Measurements from ENCODE around the gene PLIN1.
A peak's percentile ranks its signal among the peaks of the same experiment; 100 is the strongest.
"Not testable (repeated sequence)": the region's sequence is repeated elsewhere in the genome, so short reads cannot be mapped to it uniquely, and the experiment has no call there.

Gene PLIN1, protein sequence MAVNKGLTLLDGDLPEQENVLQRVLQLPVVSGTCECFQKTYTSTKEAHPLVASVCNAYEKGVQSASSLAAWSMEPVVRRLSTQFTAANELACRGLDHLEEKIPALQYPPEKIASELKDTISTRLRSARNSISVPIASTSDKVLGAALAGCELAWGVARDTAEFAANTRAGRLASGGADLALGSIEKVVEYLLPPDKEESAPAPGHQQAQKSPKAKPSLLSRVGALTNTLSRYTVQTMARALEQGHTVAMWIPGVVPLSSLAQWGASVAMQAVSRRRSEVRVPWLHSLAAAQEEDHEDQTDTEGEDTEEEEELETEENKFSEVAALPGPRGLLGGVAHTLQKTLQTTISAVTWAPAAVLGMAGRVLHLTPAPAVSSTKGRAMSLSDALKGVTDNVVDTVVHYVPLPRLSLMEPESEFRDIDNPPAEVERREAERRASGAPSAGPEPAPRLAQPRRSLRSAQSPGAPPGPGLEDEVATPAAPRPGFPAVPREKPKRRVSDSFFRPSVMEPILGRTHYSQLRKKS

DNA sequence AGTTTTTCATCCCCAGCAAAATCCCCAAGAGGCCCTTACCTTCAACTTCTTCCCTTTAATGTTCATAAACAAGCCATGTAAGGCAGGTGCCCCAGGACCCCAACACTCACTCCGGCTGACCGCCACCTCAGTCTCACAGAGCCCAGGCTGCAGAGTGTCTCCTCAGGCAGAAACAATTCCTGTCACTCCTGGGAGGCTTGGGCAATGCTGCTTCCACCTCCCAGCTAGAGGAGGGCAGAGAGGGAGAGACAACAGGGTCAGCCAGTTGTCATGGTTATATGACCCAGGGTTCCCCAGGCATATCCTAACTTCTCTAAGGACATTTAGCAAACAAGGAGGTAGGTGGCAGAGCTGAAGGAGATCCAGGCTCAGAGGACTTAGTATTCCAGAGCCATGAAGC, at the start of gene PLIN1:
Gene PLIN1, minus strand, starts transcription at position 156 of the 400 bp plus-strand sequence. CDS start 1,878 bp downstream, outside the sequence.
- DNase-seq (ENCODE audit: low spot score): no peak

DNA sequence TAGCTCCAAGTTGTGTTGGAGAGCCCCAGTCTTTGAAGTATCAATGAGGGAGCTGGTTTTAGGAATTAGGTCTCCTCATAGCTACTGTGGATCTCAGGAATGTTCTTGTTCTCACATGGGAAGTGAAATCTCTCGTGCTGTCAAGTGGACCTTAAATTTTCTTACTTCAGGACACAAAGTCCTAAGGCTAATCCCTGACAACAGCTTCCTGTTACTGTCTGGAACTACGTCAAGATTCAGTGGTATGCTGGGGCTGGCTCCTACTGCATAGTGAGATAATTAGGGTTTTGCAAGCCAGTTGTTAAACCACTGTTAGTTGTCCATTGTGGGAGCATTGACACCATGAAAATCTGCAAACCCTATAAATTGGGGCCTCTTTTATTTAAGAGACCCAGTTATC, 49.1 kb upstream of the PLIN1 start:
- DNase-seq (ENCODE audit: low spot score): no peak

DNA sequence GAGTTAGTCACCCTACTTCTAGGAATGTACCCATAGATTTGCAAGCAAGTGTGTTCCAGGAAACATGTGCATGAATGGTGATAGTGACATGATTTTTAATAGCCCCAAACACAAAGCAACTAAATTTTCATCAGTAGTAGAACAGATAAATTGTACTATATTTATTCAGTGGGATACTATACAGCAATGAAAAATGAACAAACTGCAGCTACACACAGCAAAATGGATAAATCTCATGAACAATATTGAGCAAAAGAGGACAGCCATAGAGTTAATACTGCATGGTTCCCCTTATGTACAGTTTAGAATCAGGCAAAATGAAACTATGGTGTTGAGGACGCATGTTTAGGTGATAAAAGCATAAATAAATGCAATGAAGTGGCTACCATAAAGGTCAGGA, 45.9 kb upstream of the PLIN1 start:
- DNase-seq (ENCODE audit: low spot score): no peak

GRCh38 chr15:89724621-89725020, 45.5 kb upstream of the PLIN1 start:
- no peak for DNase-seq (ENCODE audit: low spot score)

GRCh38 chr15:89723031-89723430, 43.9 kb upstream of the PLIN1 start:
- DNase-seq (ENCODE audit: low spot score): no peak

GRCh38 chr15:89714775-89715174, 35.6 kb upstream of the PLIN1 start:
- no peak for DNase-seq (ENCODE audit: low spot score)

GRCh38 chr15:89707577-89707976, 28.4 kb upstream of the PLIN1 start:
- DNase-seq (ENCODE audit: low spot score): no peak

GRCh38 chr15:89704411-89704810, 25.2 kb upstream of the PLIN1 start:
- DNase-seq (ENCODE audit: low spot score): no peak

GRCh38 chr15:89695198-89695597, 16.0 kb upstream of the PLIN1 start:
- no peak for DNase-seq (ENCODE audit: low spot score)

DNA sequence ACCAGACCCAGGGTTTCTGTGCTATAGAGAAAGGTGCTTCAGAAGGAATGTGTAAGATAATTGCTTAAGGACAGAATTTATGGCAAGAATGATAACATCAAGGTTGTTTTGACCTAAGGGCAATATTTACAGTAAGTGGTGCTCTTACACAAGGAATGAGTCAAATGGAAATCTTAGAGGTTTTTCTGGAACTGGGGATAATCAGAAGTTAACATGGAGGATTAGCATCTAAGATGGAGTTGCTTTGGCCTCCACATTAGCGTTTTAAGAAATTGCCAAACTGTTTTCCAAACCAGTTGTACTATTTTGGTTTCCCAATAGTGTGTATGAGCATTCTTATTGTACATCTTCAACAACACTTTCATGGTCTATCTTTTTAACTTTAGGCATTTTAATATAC, 14.5 kb upstream of the PLIN1 start:
- no peak for DNase-seq (ENCODE audit: low spot score)

DNA sequence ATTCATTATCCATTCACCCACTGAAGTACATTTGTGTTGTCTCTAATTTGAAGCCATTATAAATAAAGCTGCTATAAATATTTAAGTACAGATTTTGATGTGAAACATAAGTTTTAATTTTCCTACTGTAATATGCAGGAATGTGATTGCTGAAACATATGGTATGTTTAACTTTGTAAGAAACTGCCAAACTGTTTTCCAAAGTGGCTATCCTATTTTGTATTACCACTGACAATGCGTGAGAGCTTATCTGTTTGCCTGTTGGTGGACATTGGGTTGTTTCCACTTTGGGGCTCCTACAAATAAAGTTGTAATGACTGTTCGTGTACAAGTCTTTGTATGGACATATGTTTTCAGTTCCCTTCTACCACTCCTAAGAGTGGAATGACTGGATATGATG, 13.9 kb upstream of the PLIN1 start:
- no peak for DNase-seq (ENCODE audit: low spot score)

DNA sequence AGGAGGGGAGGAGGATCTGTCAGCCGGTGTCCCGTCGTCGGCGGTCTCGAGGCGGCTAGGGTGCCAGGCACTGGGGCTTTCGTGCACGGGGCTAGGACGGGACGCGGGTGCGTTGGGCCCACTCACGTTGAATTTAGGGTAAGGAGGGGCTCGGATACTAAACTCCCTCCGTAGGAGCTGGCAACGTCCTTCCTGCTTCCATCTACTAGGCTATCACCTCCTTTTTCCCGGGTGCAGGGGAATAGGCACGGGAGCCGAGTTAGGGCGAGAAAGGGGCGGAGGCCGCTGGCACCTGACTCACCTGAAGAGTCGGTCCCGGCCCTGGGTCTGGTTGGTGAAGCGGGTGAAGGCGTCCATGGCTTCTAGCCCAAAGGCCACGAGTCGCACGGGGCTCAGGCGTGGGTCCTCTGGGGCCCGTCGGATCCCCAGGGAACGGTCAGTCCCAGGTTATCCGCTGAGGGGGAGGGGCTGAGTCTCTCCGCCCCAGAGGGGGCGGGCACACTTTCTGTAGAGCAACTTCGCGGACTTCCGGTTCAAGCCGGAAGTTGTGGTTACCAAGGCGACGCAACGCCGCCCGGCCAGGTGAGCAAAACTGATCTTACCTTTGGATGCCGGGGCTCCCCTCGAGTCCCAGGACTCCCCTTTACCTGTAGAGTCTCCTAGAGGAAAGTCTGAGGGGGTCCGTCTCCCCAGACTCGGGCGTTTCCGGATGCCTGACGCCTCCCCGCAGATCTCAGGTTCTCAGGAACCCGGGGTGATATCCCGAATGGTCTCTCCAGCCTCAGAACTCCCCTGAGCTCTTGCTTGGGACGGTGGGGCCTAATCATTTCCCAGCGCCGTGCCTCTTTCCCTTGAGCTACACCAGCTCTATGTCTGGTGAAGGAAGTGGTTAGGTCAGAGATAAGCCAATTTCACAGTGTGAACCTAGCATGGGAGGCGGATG, 11.4 kb upstream of the PLIN1 start, which contains the start of the genes PEX11A and WDR93:
Gene PEX11A, minus strand, starts transcription at position 479 of the 943 bp plus-strand sequence. Its CDS starts 122 bp downstream, at position 357.
Gene WDR93, plus strand, starts transcription at position 536 of the 943 bp plus-strand sequence. CDS start 10,936 bp downstream, outside the sequence.
- DNase-seq (ENCODE audit: low spot score): peak; percentile 87

- not testable (repeated sequence) for DNase-seq (ENCODE audit: low spot score)
These were observed 10.7 kb upstream of the PLIN1 start for GRCh38 chr15:89689930-89690275.

GRCh38 chr15:89686522-89686921, 7.4 kb upstream of the PLIN1 start:
- DNase-seq (ENCODE audit: low spot score): no peak

DNA sequence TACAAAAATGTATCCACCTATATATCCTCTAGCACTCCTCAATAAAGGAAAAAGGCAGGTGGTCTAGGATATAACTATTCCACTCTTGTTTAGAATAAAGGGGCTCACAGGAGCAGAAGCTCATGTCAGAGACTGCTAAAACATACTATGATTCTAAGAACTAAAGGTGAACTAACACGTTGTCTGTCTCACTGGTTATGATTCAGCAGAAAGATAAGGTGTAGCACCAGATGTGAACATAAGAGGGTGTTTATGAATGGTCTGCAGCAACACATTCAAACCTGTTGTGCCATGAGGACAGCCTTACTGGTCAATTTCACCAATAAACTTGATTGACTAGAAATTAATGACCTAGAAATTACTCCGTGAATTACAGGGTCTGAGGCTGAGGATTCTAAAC, 6.8 kb upstream of the PLIN1 start:
- DNase-seq (ENCODE audit: low spot score): no peak

- DNase-seq (ENCODE audit: low spot score): no peak
These were observed 2.0 kb upstream of the PLIN1 start for GRCh38 chr15:89681146-89681545.

DNA sequence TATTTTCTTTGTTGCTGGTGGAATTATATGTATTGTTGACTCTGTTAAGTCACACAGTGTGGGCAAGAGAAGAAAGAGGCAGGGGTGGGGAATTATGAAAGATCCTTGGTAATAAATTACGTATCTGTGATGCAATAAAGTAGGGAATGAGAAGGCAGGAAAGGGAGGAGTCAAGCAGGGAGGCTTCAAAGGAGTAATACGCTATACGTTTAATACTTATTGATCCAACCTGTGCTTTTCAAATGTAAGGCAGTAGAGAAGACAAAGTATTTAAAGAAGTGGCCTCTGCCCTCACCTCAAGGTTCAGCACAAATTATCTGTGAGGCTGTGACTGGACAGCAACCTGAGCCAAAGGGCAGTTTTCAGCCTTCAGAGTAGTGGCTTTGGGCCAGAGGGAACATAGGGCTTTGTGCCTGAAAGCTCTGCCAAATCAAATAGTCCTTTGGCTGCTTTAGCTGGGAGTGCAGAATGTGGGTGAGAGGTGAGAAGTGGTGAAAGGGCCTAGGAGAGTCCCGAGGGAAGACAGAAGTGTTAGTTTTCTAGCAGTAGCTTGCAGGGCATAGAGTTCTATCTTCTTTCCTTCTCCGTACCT, 1.2 kb upstream of the PLIN1 start:
- no peak for DNase-seq (ENCODE audit: low spot score)

- DNase-seq (ENCODE audit: low spot score): no peak
These were observed 1.8 kb downstream of the PLIN1 start for GRCh38 chr15:89677381-89677780.

DNA sequence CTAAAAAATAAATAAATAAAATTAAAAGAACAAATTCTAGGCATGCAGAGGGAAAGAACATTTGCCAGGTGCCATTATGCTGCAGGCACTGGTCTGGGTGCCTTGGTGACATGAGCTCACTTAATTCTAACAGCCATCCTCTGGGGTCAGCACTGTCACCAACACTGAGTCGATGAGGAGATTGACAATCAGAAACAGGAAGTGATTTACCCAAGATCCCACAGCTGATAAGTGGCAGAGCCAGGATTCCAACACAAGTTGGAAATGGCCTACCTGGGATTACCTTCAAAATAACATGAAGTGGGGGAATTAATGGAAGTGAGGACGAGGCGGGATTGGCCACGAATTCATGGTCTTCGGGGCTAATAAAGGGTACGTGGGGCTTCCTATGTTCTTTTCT, 3.6 kb downstream of the PLIN1 start:
- no peak for DNase-seq (ENCODE audit: low spot score)

- DNase-seq (ENCODE audit: low spot score): no peak
These were observed 4.6 kb downstream of the PLIN1 start for GRCh38 chr15:89674526-89674925.

DNA sequence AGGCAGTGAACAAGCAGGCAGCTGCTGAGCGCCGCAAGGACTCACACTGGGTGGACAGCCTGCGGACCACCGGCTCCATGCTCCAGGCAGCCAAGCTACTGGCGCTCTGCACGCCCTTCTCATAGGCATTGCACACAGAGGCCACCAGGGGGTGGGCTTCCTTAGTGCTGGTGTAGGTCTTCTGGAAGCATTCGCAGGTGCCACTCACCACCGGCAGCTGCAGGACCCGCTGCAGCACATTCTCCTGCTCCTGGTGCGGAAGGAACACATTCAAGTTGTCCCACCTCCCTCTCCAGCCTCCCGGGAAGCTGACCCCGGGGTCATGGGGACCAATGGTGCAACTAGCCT, 6.0 kb downstream of the PLIN1 start:
- DNase-seq (ENCODE audit: low spot score): peak; percentile 83

Measured in ecto neural progenitor cell (in vitro differentiated cells).